HG03064 (cell line): ENCODE measurements around the gene IGF2.
"Not testable (repeated sequence)": the region's sequence is repeated elsewhere in the genome, so short reads cannot be mapped to it uniquely, and the experiment has no call there.

Source experiments
- ATAC-seq: cut with Tn5 transposase; IDR thresholded peaks from one replicate; pipeline ENCODE4 v1.9.1; 2021; ENCODE audit warnings: low read depth; ENCODE audit not compliant: unreplicated experiment

IGF2 gene

DNA sequence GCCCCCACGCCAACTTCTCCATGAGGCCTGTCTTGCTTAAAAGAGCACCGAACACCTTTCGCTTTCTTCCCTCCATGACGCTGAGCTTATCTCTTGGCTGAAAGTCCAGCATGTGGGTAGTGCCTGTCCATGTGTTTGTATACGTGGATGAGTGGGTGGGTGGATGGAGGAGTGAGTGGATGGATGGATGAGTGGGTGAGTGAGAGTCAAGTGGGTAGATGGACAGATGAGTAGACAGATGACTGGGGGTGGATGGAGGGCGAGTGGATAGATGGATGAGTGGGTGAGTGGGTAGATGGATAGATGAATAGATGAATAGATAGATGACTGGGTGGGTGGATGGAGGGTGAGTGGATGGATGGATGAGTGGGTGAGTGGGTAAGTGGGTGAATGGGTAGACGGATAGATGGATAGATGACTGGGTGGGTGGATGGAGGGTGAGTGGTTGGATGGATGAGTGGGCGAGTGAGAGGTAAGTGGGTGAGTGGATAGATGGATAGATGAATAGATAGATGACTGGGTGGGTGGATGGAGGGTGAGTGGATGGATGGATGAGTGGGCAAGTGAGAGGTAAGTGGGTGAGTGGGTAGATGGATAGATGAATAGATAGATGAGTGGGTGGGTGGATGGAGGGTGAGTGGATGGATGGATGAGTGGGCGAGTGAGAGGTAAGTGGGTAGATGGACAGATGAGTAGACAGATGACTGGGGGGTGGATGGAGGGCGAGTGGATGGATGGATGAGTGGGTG, 14.3 kb downstream of the IGF2 start:
- ATAC-seq, result not testable (repeated sequence)

DNA sequence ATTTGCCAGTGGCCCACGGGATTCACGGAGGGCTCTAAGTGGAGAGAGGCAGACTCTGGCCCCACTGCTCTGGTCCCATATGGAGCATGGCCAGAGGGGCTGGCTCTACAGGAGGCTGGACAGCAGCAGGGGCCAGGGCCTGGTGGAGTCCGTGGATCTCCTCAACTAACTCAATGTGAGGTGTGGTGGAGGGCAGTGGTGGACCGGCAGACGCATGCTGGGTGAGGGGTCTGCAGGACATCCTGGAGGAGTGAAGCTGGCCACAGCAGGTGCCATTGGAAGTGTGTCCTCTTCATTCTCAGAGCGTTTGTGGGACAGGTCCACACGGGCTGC, 15.6 kb downstream of the IGF2 start:
- no peak for ATAC-seq

DNA sequence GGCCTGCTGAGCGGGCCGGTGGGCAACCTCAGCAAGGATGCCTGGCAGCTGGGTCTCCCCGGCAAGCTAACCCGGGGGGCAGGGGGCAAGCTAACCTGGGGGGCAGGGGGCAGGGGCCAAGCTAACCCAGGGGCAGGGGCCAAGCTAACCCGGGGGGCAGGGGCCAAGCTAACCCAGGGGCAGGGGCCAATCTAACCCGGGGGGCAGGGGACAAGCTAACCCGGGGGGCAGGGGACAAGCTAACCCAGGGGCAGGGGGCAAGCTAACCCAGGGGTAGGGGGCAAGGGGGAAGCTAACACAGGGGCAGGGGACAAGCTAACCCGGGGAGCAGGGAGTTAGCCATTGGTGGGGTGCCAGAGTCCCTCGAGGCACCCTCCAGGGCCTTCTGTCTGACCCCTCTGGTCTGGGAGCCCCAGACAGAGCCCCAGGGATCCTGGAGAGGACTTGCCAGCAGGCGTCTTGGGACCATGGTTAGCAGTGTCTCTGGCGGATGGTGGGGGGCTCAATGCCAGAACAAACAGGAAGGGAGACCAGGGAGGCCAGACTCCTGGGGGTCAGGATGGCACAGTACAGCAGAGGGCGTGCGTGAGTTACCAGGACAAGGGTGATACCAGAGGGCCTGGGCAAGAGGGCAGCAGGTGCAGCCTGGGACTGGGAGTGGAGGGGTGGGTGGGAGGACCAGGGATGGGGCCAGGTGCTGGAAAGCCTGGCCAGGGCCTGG, 16.1 kb downstream of the IGF2 start:
- no peak for ATAC-seq

DNA sequence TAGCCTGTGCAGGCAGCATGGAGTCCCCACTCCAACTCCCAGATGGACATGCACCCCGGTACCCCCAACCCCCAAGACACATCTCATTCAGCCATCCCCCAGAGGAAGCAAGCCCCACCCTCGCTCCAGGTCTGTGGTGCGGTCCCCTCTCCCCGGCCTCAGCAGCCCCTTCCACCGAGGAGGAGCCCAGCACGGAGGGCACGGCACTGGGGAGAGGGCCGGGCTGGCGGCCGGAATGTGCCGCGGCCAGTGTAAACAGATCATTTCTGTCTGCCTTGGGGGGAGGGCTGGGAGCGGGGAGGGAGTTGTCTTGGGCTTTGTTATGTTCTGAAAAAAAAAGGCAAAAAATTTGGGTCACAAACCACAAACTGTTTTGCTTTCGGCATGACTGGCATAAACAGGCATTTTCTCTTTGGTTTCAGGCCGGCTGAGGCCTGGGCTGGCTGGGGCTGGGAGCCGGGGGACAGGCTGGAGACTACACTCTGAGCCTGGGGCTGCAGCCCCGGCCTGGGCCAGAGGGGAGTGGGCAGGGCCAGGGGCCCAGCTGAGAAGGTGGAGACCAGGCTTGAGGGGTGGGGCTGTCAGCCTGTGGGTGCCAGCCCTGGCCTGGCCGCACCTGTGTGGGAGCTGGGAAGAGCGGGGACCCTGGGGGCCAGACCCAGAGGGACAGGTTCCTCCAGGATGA, 16.8 kb downstream of the IGF2 start:
- no peak for ATAC-seq

DNA sequence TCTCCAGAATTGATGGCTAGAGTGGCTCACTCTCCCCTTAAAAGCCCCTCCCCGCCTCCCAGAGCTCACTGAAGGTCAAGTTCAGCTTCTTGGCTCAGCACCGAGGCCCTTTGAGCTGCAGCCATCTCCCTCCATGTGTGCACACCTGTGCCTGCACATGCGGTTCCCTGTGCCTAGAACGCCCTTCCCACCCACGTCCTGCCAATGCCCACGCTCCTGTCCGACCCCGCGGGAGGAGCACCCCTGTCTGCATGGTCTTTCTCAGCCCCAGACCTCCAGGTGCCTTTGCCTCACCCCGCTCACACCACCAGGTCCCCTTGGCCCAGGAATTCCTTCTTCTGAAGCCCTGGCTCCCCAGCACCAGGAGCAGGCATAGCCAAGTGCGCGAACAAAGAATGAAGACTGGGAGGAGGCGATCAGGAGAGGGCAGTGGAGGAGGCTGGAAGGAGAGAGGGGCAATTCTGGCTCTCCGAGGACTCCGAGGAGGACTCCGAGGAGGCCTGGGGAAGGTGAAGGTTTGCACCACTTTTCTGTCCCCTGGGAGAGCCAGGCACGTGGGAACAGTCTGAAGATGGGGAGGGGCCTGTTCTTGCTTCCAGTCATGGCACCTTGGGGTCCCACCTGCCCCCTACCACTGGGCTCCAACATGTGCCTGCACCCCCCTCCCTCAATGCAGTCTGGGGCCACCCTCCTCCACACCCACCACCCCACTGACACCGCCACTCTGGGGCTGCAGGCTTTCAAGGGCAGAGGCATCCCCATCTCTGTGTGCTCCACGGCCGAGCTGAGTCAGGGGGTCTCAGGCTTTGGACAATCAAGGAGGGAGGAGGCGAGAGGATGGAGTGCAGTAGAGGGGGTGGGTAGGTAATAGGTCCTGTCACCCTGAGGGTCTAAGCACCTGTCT, 17.7 kb downstream of the IGF2 start:
- ATAC-seq, result no peak

DNA sequence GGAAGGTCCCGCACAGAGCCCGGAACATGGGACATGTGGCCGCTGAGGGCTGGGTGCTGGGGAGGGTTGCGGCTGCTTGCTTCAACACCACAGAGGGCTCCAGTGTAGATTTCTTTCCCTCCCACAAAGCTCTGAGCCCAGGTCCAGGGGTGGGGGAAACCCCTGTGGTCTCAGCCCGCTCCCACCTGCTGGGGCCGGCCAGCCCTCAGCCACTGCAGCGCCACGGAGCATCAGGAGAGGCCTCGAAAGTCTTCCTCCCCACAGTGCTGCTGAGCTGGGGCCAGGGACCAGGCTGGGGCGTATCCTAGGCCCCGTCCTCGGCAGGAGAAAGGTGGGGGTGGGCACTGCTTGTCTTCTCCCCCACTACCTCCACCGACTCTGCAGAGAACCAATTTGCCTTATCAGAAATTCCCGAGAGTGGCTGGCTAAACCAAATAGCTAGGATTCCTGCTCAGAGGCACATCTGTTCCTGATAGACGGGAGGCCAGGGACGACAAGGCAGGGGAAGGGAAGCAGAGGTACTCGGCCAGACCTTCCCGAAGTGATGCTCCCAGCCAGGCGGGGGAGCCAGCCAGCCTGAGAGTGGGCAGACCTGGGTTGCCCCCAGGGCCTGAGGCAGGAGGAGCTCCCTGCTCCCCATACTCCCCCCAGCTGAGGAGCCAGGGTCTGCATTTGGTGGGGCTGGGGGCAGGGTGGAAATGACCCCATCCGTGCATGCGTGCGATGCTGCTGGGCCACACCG, 18.7 kb downstream of the IGF2 start:
- no peak for ATAC-seq

DNA sequence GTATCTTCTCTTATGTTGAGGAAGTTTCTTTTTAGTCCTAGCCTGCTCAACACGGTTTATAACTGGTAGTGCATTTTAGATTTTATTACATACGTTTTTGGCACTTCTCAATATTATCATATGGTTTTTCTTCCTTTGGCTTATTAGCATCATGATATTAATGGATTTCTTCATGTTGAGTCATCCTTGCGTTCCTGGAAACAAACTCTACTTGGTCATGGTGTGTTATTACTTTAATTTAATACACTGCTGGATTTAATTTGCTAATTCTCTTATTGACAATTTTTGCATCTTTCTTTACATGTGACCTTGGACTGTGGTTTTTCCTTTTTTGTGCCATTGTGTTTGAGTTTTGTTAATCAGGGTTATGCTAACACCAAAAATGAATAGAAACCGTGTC, 20.5 kb downstream of the IGF2 start:
- no peak for ATAC-seq

DNA sequence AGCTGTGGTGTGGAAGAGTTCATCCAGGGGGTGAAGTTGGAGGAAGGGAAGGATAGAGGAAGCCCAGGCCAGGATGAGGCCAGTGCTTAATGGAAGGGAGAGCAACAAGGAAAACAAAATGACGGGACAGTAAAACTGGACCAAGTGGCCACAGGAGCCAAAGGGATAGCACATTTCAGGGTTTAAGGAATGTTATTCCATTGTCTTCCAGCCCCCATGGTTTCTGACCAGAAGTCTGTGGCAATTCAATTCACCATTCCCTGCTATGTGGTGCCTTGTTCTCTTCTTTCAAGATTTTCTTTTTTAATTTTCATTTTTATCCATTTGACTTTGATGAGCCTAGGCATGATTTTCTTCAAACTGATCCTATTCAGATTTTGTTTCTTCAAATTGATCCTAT, 22.5 kb downstream of the IGF2 start:
- ATAC-seq, result no peak

- no peak for ATAC-seq
Observed at GRCh38 chr11:2115308-2115707, 23.9 kb downstream of the IGF2 start.

- ATAC-seq, result no peak
Observed at GRCh38 chr11:2114430-2115241, 24.6 kb downstream of the IGF2 start.

DNA sequence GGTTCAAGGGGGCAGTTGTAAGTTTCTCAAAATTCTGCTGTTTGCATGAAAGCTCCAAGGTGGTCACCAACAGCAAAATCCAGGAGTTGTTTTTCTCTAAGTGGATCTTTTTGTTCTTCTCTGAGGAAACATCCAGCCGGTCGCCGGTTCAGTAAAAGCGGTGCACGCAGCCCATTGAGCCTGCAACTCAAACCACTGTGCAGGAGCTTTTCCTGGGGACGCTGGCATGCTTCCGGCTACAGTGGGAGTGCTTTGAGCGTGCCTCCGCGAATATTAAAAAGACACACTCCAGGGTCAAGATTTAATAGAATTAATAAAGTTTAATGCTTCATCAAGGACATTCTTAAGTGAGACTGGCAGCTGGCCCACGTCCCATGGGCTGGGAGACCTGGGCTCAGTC, 25.4 kb downstream of the IGF2 start:
- no peak for ATAC-seq

GRCh38 chr11:2110521-2110920, 28.7 kb downstream of the IGF2 start:
- ATAC-seq, result no peak

- no peak for ATAC-seq
Observed at GRCh38 chr11:2109541-2110019, 29.6 kb downstream of the IGF2 start.

DNA sequence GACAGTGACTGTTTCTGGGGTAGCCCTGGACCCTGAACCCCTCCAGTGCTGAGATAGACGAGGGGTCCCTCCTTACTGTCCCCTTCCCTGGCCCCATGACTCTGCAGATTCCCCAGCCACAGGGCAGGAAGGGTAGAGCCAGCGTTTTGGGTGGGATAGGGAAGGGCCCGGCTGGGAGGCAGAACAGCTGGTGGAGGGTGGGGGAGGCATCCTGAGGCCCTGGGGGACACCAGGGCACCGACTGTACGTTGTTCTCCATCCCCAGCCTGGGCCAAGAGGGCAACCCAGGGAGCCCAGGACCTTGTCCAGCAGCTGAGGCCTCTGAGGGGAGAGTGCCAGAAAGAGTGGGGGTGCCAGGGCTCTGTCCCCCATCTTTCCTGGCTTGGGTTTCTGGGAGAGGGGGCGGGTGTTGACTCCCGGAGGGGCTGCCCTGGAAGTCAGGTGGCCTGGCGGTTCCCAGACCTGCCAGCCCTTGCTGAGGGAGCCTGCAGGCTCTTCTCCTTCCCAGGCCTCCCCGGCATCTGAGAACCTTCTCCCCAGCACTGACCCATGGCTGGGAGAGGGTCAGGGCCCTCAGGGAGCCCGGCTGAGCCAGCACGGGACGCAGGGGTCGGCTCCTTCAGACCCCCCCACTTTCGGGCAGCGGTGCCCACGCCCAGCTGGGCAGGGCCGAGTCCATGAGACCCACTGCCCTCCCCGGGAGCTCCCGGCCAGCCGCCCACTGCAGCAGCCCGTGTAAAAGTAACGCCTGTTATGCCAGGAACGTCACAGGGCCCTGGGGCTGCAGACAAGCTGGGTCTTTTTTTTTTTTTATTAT, 30.3 kb downstream of the IGF2 start:
- no peak for ATAC-seq

- no peak for ATAC-seq
Observed at GRCh38 chr11:2107941-2108630, 31.1 kb downstream of the IGF2 start.

DNA sequence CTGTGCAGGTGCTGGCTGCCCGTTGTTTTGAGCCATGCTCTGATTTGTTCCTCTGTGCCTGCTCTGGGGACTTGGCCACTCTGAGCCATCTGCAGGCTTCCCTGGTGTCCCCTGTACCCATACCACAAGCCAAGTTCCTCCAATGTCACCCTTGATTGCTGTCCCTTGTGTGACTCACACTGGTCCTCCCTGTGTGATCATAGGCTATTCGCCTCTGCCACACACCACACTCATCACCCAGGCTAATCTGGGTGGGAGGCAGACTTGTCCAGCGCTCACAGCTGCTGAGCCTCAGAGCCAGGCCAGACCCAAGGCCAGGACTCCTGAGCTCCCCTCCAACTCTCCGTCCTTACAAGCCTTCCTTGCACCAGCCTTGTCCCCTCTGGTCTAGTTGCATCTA, 31.7 kb downstream of the IGF2 start:
- no peak for ATAC-seq

- ATAC-seq, result no peak
Observed at GRCh38 chr11:2106583-2107209, 32.5 kb downstream of the IGF2 start.
